Activated CD4-positive, alpha-beta T cell treated with anti-CD3 and anti-CD28 coated beads, Interleukin-2, Interleukin-4, amounts not matched to agents 100 ng/mL and 50 ng/mL, durations not matched to agents 16 hours and 8 hours (primary cell): ENCODE data around the gene CAPZB.

Experiments
- DNase-seq: peaks from one replicate; pipeline ENCODE4 v3.0.0-alpha.2; 2020; ENCODE audit warnings: low spot score

The CAPZB gene

DNA sequence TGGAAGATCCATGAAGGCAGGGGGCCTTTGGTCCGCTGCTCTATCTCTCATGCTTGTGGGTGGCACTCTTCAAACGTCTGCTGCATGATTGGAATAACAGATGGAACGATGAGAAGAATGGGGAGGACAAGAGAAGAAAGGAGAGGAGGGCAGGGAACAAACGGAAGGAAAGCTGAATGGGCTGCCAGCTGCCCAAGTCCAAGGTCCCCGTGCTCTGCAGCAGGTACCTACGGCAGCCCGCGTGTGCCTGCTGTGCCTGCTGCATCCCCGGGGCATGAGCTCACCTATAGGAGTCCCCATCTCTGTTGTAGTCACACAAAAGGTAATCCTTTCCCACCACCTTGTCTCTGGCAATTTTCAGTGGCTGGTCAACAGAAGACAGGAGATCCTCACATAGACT lies 100.1 kb downstream of the CAPZB start:
- DNase-seq: no peak

DNA sequence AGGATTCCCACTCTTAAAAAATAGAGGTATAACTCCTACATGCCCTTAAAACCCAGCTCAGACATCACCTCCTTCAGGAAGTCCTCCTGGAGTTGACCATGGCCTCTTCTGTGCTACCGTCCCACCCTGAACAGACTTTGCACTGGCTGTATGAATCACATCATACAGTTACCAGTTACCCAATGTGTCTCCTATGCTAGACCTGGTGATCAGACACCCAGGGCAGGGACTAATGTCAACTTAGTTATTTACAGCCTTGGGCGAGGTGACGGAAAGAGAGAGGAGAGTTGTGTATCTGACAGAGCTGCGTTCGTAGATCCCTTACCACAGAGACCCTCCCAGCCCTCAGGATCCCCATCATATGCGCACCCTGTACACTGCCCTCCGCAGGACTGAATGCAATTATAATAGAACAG lies 100.6 kb downstream of the CAPZB start:
- DNase-seq: no peak

DNA sequence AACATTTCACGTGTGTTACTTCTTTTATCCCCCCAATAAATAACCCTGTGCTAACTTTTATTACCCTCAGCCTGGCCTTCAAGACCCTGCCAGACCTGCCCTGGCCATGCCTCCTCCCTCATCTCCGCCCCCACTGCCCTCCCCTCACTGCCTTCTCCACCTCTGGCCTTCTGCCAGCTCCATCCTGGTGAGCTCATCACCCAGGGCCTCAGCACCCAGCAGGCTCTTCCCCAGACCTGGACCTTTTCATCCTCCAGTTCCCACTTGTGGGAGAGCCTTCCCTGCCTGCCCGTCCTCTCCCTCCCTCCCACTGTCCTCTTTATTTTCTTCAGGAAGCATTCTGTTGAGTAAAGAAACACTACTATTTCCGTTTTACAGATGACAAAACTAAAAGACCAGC lies 101.2 kb downstream of the CAPZB start:
- DNase-seq: no peak

DNA sequence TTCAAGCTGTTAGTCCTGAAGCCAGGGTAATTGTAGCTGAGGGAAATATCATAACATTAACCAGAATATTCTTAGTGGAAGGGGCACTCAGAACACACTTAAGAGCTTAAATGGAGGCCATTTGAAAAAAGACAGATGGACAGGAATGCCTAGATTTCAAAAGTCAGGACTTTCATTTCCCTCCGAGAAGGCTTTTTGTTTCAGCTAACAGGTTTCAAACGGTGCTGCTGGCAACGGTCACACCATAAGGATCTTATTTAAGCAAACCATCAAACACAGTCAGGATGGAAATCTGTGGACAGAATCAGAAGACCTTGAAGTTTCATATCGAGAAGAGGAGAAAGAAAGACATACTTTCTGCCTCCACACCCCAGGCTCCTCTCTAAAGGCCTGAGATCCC lies 103.1 kb downstream of the CAPZB start:
- DNase-seq: no peak

DNA sequence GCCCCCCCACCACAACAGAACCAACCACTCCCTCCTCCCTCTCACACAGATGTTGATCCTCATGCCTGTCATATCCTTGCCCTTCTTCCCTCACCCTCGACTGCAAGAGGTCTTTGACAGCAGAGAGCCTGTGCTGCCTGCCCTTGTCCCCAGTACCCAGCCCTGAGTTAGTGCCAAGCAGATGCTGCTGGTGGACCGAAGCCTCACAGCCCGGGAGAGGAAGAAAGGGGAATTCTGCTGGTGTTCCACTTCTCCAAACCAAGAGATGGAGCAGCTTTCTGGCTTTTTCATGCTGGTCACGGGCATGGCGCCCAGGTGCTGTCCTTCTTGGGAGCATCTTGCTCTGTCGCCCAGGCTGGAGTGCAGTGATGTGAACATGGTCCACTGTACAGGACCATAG lies 104.1 kb downstream of the CAPZB start:
- DNase-seq: no peak

DNA sequence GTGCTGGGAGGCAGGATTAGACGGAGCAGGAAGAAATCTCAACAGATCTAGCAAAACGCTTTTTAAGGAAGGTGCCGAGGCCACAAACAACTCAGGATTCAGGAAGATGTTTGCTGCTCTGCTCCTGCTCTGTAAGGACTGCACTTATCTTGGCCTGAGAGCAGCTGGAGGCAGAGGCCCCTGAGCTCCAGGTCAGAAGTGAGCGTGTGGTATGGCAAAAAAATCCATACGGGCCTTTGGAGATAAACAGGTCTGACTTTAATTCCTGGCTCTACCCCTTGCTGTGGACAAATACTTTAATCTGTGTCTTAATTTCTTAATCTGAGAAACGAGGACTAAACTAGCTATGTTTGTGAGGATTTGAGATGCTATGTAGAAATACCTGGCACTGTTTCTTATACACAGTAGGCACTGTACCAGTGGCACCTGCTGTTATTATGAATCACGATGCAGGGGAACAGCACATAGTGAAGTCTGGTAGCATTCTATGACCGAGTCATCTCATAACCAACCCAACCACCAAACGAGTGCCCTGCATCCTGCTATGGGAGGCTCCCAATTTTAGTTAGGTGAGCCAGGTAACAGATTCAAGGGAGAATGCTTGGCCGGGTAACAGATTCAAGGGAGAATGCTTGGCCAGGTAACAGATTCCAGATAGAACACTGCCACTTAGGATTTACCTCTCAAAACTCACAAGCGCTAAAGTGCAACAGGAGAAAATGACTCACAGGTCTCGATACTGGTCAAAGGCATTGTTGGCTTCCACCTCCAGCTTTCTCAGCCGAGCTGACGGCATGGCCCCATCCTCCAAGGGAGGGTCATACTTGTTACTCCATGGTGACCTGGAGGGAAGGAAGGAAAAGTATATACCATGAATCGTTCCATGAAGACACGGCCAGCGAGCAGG lies 107.3 kb downstream of the CAPZB start:
- peak; percentile 44 for DNase-seq

DNA sequence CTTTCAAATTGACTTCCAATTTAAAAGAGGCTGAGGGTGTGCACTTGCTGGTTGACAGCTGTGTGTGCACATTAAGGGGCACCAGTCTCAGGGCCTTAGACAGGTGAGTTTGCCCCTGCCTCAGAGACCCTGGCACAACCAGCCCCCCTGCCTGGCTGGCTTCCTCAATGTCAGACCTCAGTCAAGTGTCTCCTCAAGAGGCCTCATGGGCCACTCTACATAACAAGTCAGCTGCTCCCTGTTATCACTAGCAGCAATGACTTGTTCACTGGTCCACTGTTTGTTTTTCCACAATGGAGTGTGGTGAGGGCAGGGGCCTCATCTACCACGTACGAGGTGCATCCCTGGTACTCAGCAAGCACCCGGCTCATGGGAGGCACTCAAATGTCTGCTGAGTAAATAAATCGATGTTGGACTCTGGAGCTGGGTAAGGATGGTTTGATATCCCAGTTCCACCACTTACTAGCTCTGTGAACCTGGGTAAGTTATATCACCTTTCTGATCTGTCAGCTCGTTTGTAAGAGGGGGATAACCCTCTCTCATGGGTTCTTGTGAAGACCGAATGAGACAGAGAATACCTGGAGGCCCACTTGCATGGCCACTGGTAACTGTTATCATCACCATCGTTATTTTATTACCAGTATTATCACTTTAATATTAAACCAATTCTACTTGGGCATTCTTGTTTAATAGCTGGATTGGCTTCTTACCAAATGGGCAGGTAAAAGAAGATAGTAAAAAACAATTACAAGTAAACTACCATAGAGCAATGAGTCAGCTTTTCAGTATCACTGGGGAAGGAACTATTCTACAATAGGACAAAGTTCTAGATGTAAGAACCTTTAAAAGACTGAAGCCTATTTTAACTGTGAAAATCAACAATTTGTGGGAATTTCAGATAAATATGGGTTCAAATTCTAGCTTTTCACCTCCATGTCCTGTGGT lies 108.6 kb downstream of the CAPZB start:
- no peak for DNase-seq

DNA sequence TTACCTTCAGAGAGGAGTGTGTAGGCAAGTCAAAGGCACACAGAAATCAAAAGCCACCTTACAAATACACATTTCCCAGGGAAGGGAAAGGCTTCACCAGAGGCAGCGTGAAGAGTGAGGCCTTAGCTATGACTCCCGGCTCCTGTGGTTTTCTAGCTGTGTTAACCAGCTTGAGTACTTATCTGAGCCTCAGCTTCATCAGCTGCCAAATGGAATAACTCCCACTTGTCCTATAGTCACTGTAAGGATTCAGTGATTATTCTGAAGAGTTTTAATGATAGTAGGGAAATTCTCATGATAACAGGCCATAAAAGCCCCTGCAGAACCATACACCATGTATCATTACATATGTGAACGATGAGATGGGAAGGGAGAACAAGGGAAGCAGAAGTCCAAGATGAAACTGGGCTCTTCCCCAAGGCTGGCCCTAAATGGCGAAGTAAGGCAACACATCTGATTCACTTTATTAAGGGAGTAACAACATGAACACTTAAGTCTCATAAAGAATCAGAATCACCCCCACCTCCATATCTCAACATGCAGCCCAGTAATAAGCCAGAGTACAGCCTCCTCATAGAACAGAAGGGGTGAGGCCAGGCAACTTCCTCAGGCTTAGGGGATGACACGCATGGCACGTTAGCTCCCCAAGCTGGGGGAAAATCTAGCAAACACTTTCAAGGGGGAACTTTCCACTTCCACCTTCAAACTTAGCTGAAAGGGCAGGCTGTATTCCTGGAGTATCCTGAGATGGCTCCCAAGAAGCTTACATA lies 109.5 kb downstream of the CAPZB start:
- DNase-seq: no peak

DNA sequence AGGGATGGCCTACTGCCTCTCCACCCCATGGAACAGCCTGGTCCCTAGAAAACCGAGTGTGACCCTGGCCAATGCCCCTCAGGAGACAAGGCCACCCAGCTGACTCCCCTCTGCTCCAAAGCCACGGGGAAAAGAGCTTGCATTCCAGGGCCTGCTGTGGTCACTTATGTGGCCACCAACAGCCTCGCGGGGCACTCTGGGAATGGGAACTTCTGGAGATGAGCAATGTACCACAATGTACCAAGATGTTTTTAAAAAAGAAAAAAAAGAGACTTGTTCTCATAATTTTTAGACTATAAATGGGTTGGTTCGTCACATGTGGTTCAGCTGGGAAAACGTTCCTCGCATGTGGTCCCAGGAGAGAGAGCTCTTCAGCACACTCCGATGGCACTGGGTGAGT lies 110.4 kb downstream of the CAPZB start:
- no peak for DNase-seq

DNA sequence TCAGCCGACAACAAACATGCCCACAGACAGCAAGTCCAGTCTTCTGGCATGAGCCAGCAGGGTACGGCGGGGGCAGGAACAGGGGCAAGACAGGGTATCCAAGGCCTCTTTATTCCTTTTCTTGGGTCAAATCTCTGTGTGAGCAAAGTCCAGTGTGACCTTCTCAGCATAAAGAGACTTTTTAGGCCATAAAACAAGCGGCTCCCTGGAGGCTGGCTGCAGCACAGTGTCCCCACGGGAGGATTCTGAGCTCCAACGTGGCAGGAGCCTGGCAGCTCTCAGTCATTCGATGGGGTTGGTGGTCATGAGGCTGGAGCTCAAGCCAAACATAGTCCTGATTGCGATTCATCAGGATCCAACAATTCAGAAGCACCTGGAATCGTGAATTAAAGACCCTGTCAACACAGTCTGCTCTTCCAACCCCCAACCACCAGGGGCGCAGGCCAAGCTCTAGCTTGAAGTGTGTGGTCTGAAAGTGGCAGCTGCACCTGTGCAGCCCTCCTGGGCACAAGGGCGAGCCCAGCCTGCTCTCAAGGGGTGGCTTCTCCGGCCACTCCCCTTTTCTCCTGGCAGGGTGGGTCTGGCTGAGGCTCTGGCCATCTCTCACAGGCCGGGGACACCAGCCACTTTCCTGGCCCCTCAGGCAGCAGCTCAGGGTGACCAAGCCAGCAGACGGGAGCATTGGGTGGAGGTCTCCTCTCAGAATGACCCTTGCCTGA lies 111.1 kb downstream of the CAPZB start:
- no peak for DNase-seq

DNA sequence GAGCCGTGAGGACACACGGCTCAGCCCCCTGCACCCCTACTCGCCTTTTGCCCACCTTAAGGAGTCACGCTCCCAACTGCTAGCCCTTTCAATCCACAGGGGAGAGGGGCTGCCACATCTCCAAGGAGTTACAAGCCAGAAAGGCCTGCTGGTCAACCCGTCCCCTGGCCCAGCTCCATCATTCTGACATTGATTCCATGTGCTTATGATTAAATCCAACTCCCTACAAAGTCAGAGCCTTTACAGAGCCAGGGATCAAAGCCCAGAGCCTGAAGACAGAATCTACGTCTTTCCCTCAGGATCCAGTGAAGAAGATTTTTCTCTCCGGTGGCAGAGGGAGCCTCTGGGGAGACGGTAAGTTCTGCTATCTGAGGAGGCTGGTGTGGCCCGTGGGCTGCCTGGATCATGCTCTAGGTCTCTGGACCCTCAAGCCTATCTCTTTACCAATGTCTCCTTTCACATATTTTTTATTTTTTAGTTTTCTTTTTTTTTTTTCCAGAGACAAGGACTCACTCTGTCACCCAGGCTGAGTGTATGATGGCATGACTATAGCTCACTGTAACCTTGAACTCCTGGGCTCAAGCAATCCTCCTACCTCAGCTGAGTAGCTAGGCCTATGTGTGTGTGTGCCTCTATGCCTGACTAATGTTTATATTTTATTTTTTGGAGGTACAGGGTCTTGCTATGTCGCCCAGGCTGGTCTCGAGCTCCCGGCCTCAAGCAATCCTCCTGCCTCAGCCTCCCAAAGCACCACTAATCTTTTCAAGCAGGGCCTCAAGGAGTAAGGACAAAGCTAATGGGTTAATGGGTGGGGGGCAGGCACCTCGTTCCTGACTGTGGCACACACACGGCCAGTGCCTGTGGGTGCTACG lies 111.9 kb downstream of the CAPZB start:
- DNase-seq: no peak

DNA sequence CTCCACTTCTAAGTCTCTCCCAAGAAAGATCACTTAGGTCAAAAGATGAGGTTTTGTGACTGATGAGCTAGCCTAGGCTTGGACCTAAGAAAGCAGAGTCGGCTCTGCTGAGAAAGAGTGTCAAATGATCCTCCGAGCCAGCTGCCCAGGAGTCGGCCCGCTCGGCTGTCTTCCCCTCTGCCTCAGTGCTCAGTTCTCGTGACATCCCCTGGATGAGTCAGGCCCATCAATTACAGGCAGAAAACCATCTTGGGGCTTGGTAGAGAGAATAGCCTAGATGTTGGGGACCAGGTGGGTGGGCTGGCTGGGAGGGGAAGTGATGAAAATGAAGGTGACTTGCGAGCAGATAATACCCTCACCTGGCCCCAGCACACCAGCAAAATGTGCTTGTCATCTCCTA lies 112.7 kb downstream of the CAPZB start:
- no peak for DNase-seq

DNA sequence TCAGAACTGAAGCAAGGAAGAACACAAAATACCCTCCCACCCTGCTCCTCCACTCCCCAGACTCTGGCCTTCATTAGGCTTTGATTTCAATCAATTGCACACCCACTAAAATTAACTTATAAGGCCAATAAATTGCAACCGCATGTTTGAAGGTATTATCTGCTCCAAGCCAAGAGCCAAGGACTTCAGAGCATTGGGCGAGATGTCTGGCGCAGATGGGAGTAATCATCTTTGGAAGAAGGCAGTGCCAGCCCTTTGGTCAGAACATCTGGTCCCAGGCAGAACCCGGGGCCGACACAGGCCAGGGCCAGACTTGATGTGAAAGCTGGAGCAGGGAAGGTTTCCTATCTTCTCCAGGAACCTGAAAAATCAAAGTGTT lies 113.2 kb downstream of the CAPZB start:
- DNase-seq: no peak

DNA sequence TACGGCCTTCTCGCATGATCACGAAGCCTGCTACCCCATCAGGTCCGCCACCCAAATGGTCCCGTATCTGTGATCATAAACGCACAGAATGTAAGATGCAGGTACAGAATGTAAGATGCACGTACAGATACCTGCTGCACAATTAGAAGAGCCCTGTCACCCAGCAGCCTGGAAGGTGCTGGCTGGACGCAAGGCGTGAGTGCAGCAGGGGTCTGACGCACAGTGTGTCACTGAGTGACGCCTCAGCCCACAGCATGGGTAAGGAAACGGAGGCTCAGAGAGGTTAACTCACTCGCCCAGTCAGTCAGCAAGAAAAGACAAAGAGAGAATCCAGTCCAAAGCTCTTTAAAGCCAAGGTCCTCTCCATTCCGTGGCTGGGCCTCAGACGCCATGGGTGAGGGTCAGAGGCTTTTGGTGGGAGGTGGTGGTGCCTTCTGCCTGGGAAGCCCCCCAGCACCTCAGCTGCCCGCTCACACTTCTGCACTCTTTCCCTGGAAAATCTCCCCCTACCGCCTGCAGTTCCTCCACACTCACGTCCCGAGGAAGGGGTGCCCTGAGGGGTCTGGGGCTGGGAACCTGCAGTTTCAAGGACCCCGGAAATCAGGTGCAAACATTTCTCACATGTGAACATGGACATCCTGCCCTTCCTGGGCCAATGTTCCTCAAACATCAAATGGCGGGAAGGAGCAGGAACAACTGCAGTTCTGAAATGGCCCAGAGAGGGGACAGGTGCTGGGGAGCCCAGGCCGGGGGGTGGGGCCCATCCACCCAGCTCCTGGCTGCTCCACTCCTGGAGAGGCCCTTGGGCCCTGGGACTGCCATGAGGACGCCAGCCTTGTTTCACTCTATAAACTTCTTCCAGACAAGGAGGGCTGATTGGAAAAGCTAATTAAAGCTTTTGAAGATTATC lies 113.9 kb downstream of the CAPZB start:
- no peak for DNase-seq

DNA sequence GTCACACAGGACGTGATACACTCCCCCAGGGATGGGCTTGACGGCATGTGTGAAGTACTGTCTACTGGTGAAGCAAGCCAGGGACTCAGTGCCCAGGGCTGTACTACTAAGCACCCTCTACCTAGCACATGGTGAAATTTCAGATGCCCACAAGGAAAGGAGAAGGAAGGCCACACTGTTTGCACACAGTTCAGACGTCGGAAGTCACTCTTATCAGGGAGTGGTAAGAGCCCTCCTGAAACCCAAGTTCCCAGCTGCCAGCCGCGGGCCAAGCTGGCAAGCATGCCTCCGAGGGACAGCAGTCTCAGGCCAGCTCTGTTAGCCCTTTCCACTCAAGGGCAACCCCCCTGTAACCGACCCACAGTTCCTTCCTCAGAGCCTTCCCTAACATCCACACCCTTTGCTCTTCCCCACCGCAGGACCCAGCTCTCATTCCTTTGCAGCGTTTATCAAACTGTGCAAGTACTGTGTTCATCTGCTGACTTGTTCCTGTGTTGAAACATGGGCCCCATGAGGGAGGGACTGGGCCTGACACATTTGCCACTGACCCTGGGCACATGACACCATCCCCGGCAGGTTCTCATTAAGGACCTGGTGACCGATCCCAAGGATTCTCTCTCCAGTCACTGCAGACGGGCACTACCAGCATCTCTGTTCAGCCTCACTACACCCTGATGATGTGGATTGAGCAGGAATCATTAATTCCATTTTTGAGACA lies 114.7 kb downstream of the CAPZB start:
- no peak for DNase-seq

DNA sequence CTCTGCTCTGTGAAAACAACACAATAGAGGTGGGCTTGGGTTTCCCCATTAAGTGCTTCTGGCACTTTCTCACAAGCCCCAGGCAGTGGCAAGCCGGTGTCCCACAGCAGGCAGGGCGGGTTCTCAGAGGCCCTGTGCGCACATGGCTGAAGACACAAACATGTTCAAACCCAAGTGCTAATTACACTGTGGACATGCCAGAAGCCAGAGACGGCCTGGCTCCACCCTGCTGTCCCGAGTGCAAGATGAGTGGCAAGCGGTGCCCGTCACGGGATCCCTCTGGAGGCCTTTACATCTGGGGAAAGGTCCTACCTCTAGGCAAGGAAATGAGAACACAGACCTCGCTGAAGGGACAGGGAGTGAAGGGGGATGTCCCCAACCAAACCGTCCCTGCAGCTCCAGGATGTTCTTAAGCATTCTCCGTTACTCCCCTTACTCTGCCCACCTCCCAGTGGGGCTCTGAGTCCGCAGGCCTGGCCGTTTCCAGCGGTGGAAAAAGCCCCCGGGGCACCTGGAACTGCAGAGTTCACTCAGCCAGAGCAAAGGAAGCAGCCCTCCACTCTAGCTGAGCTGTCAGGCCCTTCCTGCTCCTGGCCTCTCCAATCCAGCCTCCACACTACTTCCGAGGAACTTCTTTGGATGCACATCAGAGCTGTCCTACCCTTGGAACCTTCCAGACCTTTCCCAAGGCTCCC lies 115.8 kb downstream of the CAPZB start:
- no peak for DNase-seq

DNA sequence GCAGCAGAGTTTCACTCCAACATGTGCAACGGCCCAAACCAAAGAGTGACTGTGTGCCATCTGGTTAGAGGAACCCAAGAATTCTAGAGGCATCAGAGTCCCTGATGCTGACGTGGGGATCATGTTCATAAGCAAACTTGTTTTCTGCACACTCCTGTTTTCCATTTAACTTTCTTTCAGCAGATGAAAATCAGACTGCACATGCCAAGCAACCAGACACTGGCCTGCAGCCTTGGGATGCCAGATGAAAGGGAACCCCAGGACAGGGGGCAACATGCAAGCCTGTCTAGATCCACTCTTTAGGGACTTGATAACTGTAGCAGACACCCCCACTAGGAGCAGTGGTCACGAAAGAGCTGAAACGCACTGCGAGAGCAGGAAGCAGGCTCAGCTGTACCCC lies 116.4 kb downstream of the CAPZB start:
- DNase-seq: no peak

DNA sequence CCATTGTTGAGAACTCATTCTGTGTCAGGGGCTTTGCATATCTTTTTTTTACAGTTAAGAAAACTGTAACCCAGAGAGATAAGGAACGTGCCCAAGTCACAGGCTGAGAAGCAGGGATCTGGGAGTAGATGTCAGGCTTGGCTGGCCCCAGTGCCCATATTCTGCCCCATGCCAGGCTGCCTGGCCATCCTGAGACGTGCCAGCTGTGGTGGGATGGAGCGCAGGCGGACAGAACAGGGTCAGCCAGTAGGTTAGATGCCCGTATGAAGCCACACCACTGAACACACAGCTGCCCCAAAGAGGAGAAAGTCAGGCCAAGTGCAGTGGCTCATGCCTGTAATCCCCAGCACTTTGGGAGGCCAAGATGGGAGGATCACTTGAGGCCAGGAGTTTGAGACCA lies 117.3 kb downstream of the CAPZB start:
- no peak for DNase-seq
